Measurements from ENCODE around the gene GDPD4.

- TF ChIP-seq CTCF (IDR thresholded peaks at IDR 0.05) = no peak
- TF ChIP-seq POLR2A (IDR thresholded peaks at IDR 0.05) = no peak
Measured at GRCh38 chr11:77262803-77263202, 38.7 kb downstream of the GDPD4 start.

All from esophagus squamous epithelium (tissue), 4 donors.